ENCODE measurements around the gene TAS2R60.

DNA sequence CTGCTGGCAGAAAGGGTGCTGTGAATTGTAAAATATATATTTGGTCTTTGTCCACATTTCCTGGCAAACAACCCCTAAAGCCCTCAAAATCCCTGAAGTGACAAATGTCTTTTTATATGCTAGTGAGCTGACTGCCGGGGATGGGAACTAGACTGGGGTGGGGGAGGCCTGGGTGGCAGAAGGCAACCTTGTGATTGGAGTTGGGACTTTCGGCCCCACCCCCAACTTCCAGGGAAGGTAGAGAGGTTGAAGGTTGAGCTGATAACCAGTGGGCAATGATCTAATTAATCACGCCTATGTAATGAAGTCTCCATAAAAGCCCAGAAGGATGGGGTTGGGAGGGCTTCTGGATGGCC is 37.3 kb upstream of the TAS2R60 start:
- no peak for TF ChIP-seq POLR2AphosphoS5 (IDR thresholded peaks at IDR 0.05)
- TF ChIP-seq, protein P1, sequence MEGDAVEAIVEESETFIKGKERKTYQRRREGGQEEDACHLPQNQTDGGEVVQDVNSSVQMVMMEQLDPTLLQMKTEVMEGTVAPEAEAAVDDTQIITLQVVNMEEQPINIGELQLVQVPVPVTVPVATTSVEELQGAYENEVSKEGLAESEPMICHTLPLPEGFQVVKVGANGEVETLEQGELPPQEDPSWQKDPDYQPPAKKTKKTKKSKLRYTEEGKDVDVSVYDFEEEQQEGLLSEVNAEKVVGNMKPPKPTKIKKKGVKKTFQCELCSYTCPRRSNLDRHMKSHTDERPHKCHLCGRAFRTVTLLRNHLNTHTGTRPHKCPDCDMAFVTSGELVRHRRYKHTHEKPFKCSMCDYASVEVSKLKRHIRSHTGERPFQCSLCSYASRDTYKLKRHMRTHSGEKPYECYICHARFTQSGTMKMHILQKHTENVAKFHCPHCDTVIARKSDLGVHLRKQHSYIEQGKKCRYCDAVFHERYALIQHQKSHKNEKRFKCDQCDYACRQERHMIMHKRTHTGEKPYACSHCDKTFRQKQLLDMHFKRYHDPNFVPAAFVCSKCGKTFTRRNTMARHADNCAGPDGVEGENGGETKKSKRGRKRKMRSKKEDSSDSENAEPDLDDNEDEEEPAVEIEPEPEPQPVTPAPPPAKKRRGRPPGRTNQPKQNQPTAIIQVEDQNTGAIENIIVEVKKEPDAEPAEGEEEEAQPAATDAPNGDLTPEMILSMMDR (IDR thresholded peaks at IDR 0.05), result no peak
- TF ChIP-seq EP300 (IDR thresholded peaks at IDR 0.05), result no peak

All from gastroesophageal sphincter (tissue), 3 donors.